ENCODE data around the gene SELE.

Gene SELE

DNA sequence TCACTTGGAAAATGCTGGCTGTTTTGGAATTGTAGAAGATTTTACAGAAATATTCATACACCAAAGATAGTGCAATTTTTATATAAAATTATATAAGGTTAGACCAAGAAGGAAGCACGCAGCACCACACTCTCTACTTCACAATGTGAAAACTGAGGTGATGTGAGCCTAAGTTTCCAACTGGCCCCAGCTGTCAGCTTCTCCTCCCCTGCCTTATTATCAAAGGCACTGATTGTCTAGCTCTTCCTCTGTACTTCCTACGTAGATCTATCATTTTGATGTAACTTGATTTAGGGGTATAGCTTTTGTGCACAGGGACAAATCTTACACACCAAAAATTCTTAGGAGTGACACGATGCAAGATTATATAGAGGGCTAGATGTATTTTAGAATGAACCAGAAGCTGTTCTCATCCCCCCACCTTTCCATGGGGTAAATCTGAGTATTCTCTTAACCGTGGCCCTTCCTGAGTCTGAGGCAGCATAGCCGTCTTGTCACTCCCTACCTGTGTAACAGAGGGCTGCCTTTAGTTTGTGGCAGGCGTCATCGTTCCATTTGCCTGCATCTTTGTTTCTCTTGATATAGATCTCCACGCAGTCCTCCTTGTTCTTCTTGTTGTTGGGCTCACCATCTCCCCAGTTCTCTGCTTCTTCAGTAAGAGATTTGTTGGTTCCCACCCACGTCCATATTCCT lies 25.8 kb downstream of the SELE start:
- TF ChIP-seq SPI1 (IDR thresholded peaks at IDR 0.05; ENCODE audit: low read depth, low read length): no peak
- TF ChIP-seq POLR2AphosphoS5 (IDR thresholded peaks at IDR 0.05; ENCODE audit: low read depth, low read length): no peak
- no peak for TF ChIP-seq POU2F2 (IDR thresholded peaks at IDR 0.05; ENCODE audit: low read depth, low read length)
- FAIRE-seq: peak; percentile 83
- no peak for DNase-seq (ENCODE audit: insufficient read length, low spot score)

DNA sequence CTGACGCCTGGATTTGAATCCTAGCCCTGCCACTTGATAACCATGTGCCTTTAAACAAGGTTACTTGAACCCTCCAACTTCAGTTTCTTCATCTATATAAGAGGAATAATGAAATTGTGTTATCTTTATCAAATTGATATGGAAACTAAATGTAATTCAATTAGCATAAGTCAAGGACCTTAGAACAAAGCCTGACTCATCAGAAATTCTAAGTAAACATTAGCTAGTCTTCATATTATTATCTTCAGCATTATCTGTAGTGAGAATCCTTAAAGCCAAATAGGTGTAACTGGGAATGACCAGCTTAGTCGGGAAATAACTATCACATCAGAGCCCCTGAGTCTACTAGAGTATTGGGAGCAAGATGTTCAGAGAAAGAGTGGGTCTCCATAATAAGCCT lies 29.1 kb downstream of the SELE start:
- TF ChIP-seq SPI1 (IDR thresholded peaks at IDR 0.05; ENCODE audit: low read depth, low read length): no peak
- TF ChIP-seq PAX5 (IDR thresholded peaks at IDR 0.05; ENCODE audit: insufficient read depth, low read length, severe bottlenecking): no peak
- TF ChIP-seq POU2F2 (IDR thresholded peaks at IDR 0.05; ENCODE audit: low read depth, low read length): no peak
- no peak for TF ChIP-seq TAF1 (IDR thresholded peaks at IDR 0.05; ENCODE audit: low read depth, low read length)
- no peak for TF ChIP-seq POLR2A (IDR thresholded peaks at IDR 0.05; ENCODE audit: low read depth, low read length)
- no peak for TF ChIP-seq POLR2AphosphoS5 (IDR thresholded peaks at IDR 0.05; ENCODE audit: low read depth, low read length)
- DNase-seq (ENCODE audit: insufficient read length, low spot score) (no peak), FAIRE-seq (no peak)

- DNase-seq (ENCODE audit: insufficient read length, low spot score) (no peak), FAIRE-seq (no peak)
- TF ChIP-seq SPI1 (IDR thresholded peaks at IDR 0.05; ENCODE audit: low read depth, low read length) (no peak), POLR2A (IDR thresholded peaks at IDR 0.05; ENCODE audit: low read depth, low read length) (no peak), PAX5 (IDR thresholded peaks at IDR 0.05; ENCODE audit: insufficient read depth, low read length, severe bottlenecking) (no peak), POU2F2 (IDR thresholded peaks at IDR 0.05; ENCODE audit: low read depth, low read length) (no peak), POLR2AphosphoS5 (IDR thresholded peaks at IDR 0.05; ENCODE audit: low read depth, low read length) (no peak), TAF1 (IDR thresholded peaks at IDR 0.05; ENCODE audit: low read depth, low read length) (no peak)
Observed at GRCh38 chr1:169701261-169702005, 32.4 kb downstream of the SELE start.

- peak; percentile 9 for FAIRE-seq
- DNase-seq (ENCODE audit: insufficient read length, low spot score): no peak
- no peak for TF ChIP-seq POLR2AphosphoS5 (IDR thresholded peaks at IDR 0.05; ENCODE audit: low read depth, low read length)
- TF ChIP-seq PAX5 (IDR thresholded peaks at IDR 0.05; ENCODE audit: insufficient read depth, low read length, severe bottlenecking): no peak
- no peak for TF ChIP-seq POU2F2 (IDR thresholded peaks at IDR 0.05; ENCODE audit: low read depth, low read length)
- no peak for TF ChIP-seq SPI1 (IDR thresholded peaks at IDR 0.05; ENCODE audit: low read depth, low read length)
Observed at GRCh38 chr1:169699707-169700106, 34.2 kb downstream of the SELE start.

- DNase-seq (ENCODE audit: insufficient read length, low spot score): no peak
- no peak for TF ChIP-seq POLR2A (IDR thresholded peaks at IDR 0.05; ENCODE audit: low read depth, low read length)
- TF ChIP-seq TAF1 (IDR thresholded peaks at IDR 0.05; ENCODE audit: low read depth, low read length): no peak
- no peak for TF ChIP-seq POU2F2 (IDR thresholded peaks at IDR 0.05; ENCODE audit: low read depth, low read length)
- no peak for TF ChIP-seq SPI1 (IDR thresholded peaks at IDR 0.05; ENCODE audit: low read depth, low read length)
- TF ChIP-seq PAX5 (IDR thresholded peaks at IDR 0.05; ENCODE audit: insufficient read depth, low read length, severe bottlenecking): no peak
- no peak for TF ChIP-seq POLR2AphosphoS5 (IDR thresholded peaks at IDR 0.05; ENCODE audit: low read depth, low read length)
- FAIRE-seq: peak; percentile 16
Observed at GRCh38 chr1:169698976-169699375, 34.9 kb downstream of the SELE start.

DNA sequence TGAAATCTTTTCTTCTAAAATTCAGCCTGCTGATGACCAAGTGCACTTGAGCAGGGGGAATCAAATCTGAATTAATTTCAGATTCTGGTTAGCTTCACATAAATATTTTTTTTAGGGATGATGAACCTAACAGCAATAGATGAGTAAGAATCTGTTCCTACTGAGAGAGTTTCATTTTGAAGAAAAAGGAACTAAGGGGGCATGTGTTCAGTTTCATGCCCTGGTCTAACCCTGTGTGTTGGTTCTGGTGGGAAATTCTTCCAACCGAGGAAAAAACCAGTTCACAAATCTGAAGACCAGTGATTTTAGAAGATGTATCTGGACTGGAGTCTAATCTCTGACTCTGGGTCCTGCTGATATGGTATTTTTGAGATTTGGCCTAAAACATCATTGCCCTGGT lies 36.1 kb downstream of the SELE start:
- FAIRE-seq: no peak
- TF ChIP-seq POU2F2 (IDR thresholded peaks at IDR 0.05; ENCODE audit: low read depth, low read length) (no peak), SPI1 (IDR thresholded peaks at IDR 0.05; ENCODE audit: low read depth, low read length) (no peak), PAX5 (IDR thresholded peaks at IDR 0.05; ENCODE audit: insufficient read depth, low read length, severe bottlenecking) (no peak), POLR2A (IDR thresholded peaks at IDR 0.05; ENCODE audit: low read depth, low read length) (no peak), POLR2AphosphoS5 (IDR thresholded peaks at IDR 0.05; ENCODE audit: low read depth, low read length) (no peak), TAF1 (IDR thresholded peaks at IDR 0.05; ENCODE audit: low read depth, low read length) (no peak)

GRCh38 chr1:169696273-169697100 lies 37.4 kb downstream of the SELE start:
- DNase-seq (ENCODE audit: insufficient read length, low spot score): no peak
- TF ChIP-seq TAF1 (IDR thresholded peaks at IDR 0.05; ENCODE audit: low read depth, low read length) (no peak), SPI1 (IDR thresholded peaks at IDR 0.05; ENCODE audit: low read depth, low read length) (peak; percentile 66)
- FAIRE-seq: peak; percentile 66

More for the DNA sequence above, 36.1 kb downstream of the SELE start:
- no peak for DNase-seq (ENCODE audit: insufficient read length, low spot score)

DNA sequence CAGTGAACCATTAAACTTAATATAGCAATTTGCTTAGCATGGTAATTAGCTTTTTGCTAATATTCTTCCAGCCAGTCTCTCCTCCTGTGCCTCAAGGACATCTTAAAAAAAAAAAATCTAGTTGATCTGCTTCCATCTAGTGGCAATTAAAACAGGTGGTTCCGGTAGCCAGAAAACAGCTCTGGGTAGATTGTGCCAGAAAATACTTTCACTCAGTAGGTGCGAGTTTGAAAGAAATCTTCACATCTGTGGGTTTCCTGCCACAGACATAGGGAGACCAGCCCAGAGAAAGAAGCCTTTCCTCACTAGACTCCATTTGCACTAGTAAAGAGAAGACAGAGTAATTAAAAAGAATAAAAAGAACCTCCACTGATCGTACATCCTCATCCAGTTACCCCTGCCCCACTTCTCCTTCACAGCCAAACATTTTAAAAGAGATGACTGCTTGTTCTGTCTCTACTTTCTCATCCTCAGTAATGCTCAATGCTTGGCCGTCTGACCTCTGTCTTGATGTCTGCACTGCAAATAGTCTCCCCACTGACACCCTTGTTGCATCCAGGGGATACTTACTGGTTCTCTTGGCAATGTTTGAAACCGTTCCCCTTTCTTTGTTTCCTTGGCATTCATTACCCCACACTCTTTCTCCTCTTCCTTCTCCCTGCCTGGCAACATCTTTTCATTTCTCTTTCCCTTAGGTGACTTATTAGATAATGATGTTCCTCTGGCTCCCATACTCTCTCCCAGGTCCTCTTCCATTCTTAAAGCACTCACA lies 39.4 kb downstream of the SELE start:
- no peak for TF ChIP-seq SPI1 (IDR thresholded peaks at IDR 0.05; ENCODE audit: low read depth, low read length)
- TF ChIP-seq PAX5 (IDR thresholded peaks at IDR 0.05; ENCODE audit: insufficient read depth, low read length, severe bottlenecking): no peak
- no peak for TF ChIP-seq POU2F2 (IDR thresholded peaks at IDR 0.05; ENCODE audit: low read depth, low read length)
- TF ChIP-seq POLR2A (IDR thresholded peaks at IDR 0.05; ENCODE audit: low read depth, low read length): no peak
- TF ChIP-seq POLR2AphosphoS5 (IDR thresholded peaks at IDR 0.05; ENCODE audit: low read depth, low read length): no peak
- TF ChIP-seq TAF1 (IDR thresholded peaks at IDR 0.05; ENCODE audit: low read depth, low read length): no peak
- DNase-seq (ENCODE audit: insufficient read length, low spot score): no peak
- no peak for FAIRE-seq
